Stromal cell of bone marrow (primary cell): ENCODE results near the gene CABCOCO1.
"Not testable (repeated sequence)": the region's sequence is repeated elsewhere in the genome, so short reads cannot be mapped to it uniquely, and the experiment has no call there.

Experiments
- DNase-seq: peaks from one replicate; pipeline ENCODE4 v3.0.0-alpha.2; 2012; ENCODE audit warnings: low read depth

CABCOCO1 gene

DNA sequence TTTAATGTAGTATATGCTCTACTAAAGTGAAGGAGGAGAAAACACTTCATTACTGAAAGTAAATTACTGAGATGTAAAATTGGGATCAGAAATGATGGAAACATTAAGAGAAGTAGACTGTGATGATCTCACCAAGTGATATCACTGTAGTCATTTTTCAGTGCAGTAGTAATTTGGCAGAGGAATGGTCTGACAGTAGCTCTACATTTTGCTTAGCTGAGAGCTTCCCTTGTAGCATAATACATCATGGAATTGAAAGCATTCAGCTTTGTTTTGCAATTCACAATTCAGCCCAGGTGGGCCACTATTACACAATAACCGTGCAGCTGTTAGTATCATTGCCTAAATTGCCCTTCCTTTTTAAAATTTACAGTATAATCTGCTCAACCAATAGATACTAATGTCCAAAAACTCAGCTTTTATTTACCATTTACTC lies 19.4 kb upstream of the CABCOCO1 start:
- DNase-seq = no peak

DNA sequence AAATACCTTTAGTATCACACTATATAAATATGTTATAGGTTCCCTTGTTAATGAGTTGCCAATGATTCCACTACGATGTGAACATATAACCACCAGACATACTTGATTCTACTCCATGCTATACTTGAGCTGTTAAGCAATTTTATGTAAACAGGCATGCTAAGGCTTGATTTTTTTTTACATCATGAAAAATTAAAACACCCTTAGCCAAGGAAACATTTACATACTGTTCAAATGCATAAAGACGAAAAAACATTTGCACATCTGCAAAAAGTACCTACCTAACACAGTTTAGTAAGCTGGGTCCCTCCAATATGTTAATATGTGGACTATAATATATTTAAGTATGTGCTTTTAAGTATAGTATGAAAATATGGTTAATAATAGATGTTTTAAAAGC lies 9.0 kb upstream of the CABCOCO1 start:
- no peak for DNase-seq

DNA sequence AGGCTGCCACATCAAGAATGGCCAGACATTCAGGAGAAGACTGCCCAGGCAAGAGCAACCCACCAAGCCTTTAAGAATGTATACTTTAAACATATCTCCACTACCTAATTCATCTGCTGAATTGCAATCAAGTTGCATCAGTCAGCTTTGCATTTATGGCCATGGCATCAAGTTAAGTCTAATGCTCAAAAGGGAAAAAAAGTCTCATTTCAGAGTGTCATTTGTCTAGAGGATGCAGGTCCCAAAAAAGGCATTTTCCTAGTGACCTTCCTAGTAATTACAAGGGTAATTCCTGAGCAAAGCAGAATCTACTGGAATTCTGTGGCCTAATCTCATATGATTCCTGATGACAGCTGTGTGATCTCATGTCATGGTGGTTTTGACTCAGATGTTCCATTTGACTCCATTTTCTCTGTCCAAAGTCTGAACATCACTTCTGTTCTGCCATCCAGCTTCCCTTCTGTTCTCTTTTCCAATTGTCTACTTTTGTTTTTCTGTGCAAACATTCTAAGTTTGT lies 7.3 kb upstream of the CABCOCO1 start:
- DNase-seq = no peak

DNA sequence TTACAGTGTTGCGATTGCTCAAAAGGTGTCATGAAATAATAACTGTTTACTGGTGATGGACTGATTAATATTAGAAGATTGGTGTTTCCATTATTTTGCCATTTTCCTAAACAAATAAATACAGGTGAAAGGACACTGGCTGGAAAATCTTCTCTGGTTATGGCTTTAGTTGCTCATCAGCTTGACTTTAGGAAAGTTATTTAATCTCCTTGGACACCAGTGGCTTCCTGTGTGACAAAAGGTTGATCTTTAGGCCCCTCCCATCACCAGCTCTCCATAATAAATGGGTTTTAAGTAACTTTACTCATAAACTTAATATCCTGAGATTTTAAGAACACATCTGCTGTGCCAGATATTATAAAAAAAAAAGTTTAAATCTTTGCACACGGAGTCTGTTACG lies 737 bp downstream of the CABCOCO1 start:
- no peak for DNase-seq

DNA sequence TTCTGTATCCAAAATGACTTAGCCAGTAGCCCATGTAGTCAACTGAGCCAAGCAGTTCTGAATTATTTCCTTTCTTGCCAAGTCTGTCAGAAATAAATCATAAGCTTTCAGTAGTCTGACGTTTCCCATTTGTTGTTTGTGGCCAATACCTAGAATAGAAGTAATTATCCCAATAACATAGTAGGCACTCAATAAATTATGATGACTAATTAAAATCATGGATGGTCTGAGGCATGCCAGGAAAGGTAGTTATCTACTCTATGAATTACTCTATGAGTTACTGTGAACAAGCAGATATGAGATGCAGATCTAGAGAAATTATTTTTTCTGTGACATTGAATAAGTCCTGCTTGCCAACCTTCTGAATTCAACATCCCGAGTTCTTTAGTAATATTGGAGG lies 2.3 kb downstream of the CABCOCO1 start:
- no peak for DNase-seq

DNA sequence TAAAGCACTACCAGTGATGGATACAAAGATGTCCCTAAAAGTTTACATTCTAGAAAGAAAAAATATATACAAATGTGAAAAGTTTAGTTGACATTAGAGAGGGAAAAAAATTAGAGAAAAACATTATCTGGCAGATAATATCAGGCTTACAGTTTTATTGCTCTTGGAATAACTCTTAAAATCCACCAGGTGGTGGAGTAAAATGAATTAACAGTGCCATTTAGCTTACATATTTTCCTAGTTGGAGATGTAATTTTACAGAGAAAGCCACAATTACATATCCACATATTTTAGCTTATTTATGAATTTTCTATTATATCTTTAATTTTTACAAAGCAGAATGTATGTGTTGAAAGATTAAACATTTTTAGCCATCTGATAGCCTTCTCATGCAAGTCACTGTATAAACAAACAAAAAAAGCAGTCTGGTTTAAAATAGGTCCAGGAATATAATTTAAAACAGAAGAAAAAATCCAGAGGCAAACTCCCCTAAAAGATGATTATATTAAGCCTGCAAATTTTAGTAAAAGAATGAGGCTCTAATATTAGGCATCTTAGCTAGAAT lies 6.5 kb downstream of the CABCOCO1 start:
- no peak for DNase-seq

DNA sequence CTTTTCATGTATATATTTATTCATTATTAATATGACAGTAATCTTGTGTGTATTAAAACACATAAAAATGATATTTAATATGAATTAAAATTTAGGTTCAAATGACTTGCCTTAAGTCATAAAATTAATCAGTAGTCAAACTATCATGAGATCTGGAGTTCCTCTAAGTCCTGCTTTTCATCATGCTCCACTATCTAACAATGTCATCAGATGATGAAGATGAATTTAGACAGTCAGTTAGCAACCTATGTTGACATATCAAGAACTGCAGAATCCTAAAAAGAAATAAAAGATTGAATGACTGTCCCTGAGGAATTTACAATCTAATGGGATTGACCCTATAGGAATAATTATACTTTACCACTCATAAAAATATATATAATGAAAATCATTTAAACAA lies 7.1 kb downstream of the CABCOCO1 start:
- no peak for DNase-seq

DNA sequence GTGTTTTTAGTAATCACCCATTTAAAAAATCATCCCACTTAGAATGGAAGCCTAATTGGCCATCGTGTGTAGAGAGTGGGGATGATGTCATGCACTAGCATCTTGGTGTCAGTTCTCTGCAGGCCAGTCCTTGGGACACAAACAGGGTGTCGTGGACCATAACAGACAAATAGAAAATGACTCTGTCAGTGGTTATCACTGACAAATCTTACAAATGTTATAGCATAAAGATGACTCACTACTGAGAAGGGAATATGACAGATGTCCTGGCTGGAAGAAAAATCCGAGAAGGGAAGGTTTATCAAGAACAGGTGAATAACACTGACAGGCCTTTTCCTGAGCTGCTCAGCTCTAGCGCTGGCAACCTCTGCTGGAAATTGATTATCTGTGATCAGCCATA lies 10.6 kb downstream of the CABCOCO1 start:
- no peak for DNase-seq

DNA sequence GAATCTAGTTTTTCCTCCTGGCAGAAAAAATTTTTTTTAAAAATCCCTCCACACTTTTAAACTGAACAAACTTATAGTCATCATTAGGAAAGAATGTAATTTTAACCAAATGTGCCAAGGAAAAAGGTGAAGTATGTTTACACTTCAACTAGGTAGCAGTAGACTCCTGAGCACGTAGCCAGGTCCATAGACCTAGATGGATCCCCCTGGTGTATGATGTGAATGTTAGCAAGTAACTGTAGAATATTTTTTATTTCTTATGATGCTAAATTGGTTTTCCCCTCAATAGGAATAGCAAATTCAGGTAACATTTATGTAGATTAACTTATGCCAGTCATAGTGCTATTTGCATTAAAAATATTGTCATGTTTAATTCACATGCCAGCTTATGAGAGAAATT lies 19.6 kb downstream of the CABCOCO1 start:
- DNase-seq = no peak

DNA sequence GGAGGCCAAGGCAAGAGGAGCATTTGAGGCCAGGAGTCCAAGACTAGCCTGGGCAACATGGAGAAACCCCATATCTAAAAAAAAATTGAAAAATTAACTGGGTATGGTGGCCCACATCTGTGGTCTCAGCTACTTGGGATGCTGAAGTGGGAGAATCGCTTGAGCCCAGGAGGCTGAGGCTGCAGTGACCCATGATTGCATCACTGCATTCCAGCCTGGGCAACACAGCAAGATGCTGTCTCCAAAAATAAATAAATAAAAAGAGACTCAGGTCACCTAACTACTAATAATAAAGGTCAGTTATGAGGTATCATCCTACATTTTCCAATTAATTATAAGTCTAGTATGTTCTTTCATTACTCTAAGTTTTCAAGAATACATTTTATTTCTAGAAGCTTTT lies 20.6 kb downstream of the CABCOCO1 start:
- no peak for DNase-seq

DNA sequence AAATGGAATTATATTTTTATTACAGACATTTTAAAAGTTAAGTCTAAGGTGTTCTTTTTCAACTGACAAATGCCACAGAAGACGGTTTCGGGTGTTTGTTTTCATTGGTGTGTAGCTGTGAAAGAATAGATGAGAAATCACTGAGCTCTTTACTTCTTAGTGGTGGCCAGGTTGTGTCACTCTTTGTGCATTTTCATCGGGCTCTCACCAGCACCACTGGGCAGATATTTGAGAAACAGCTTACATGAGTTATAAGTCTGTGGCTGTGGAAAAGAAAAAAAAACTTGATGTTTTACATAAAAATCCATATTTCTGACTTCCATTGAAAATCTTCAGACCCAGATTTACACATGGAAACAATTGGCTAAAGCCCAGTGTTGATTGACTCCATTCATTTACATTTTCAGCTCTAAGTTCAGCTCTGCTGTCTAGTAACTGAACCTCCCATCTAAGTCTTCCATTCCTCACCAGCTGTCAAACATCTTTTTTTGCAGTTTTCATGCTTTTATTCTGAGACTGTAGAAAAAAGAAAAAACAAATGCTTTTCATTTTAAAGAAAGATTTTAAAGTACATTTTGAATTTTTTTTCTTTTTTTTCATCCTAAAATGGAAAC lies 22.3 kb downstream of the CABCOCO1 start:
- no peak for DNase-seq

DNA sequence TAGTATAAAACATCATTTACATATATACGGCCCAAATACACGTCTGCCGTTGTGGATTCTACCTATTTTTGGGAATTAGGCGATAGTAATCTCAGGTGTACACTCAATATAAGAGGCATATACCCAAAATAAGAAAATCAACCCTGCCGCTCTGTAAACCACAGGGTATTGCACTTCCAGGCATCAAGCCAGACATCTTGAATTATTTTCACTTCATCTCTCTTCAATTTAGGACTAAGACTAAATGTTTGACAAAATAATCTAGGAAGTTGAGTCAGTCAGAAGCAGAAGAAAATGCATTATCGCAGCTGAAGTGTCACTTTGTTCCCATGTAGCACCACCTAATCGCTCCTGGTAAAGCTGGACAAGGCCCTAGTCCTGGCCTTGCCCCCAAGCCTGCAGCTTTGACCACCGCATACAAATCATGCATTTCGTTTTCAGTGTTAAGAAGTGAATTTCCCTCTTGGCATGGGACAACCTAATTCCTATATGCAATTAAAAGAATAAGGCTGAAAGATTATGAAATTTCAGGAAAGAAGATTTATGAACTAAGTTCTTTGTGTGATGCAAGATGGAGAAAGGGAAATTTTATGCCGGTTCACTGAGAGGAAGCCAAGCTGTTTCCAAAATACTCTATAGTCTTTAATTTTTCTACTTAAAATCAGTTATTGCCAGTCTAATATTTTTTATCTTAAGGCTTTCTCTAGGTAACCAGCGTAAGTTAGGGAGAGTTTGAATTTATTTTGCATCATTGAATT lies 26.0 kb downstream of the CABCOCO1 start:
- no peak for DNase-seq

DNA sequence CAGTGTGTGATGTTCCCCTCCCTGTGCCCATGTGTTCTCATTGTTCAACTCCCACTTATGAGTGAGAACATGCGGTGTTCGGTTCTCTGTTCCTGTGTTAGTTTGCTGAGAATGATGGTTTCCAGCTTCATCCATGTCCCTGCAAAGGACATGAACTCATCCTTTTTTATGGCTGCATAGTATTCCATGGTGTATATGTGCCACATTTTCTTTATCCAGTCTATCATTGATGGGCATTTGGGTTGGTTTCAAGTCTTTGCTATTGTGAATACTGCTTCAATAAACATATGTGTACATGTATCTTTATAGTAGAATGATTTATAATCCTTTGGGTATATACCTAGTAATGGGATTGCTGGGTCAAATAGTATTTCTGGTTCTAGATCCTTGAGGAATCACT lies 28.9 kb downstream of the CABCOCO1 start:
- DNase-seq = not testable (repeated sequence)

DNA sequence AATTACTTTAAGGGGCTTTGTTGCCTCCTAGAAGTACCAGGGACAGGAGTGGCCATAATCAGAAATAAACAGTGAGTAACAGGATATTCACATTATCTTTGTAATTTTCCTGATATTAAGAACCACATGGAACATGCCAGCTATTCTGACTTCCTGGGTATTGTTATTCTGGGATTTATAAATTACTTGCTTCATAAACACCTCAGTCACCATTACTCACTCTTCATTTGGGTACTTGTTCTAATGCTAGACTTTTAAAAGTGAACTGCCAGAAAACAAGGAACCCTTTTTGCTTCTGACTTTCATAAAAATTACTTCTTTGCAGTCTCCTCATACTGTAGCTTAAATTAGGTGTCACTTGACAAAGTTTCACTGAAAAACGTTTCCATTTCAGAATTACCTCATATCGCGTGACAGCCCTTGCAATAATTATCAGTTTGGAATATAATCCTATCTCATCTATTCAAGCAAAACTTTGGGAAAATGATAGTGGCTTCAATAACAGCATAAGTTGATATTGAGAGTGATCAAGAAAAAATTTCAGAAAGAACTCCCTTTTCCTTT lies 29.8 kb downstream of the CABCOCO1 start:
- DNase-seq = no peak

DNA sequence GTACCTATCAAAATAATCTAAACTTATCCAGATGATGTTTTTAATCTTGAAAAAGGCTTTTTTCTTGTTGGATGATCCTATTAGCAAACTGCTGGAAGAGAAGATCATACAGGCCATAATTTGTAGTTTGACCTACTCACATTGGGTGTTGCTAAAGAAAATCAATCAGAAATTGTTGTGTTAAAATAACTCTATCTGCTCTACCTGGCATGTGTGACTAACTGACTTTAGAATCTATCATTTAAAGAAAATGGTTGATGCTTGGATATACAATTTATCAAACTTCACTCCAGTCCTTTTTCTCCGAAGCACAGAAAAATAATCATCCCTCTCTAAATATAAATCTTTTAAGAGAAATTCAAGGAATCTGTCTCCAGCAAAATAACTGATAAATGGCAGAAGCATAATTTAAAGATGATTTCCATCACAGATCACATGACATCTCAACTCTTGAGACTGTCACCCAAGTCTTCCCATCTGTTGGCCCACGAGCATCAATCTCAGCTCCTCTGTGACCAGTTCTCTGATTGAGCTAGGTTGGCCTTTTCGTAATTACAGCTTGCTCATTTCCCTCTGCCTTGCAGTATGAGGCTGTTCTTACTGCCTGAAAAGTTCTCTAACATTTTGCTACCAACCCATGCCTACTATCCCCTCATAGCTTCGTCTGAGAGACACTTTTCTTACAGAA lies 36.4 kb downstream of the CABCOCO1 start:
- DNase-seq = no peak

DNA sequence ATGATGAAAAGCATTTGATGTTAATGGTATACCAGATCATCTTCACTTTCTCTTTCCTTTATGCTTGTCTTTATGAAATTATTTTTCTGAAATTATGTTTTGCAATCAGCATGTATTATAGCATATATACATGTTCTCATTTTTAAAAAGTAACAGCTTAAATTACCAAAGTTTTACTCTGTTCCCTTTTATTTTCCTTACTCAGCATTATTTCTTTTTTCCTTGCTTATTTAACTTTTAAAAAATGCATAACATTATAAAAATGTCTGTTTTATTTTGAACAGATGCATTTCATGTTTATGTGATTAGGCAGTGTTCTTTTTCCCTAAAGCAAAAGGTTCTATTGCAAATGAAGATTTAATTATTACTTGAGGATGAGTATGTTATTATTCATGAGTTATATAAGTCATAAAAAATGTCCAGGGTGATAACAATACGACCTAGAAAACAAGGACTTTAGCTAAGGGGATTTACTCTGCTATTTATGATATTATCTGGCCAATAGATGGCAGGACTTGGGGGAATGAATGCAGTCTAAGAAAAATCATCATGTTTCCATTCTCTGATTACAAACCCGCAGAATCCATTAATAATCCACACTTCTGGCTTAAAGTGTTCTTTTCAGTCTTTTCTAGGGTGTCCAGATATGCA lies 38.5 kb downstream of the CABCOCO1 start:
- no peak for DNase-seq

DNA sequence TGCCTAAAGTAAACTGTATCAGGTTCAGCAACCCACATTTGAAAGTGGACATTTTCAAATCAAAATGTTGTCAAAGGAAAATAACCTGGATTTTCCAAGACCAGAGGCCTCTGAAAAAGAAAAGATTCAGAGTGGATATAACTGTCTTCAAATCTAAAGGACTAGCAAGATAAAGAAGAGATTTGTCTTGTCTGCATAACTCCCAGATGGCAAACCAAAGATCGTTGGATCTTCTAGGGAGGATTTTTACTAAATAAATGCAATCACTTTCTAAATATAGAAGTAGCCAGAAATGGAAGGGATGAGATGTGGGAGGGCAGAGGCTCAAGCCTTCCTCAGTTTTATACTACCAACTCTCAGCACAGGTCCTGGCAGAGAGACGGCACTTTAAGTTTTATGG lies 39.0 kb downstream of the CABCOCO1 start:
- no peak for DNase-seq

DNA sequence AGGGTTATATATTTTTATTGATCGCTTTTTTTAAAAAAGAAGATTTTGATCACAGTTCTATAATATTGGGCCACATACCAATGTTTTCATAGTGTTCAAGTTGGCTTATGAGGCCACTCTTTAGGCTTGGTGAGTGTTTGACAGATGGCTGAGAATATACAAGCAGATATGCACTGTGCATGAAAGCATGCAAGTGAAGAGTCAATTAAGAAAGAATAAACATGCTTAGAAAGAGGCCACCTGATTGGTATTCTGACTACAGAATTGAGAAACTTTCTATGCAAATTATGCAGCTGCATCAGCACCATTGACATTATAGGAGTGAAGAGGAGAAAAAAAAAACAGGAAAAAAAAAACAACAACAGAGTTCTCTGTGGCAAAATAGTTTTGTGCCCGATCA lies 39.9 kb downstream of the CABCOCO1 start:
- no peak for DNase-seq

DNA sequence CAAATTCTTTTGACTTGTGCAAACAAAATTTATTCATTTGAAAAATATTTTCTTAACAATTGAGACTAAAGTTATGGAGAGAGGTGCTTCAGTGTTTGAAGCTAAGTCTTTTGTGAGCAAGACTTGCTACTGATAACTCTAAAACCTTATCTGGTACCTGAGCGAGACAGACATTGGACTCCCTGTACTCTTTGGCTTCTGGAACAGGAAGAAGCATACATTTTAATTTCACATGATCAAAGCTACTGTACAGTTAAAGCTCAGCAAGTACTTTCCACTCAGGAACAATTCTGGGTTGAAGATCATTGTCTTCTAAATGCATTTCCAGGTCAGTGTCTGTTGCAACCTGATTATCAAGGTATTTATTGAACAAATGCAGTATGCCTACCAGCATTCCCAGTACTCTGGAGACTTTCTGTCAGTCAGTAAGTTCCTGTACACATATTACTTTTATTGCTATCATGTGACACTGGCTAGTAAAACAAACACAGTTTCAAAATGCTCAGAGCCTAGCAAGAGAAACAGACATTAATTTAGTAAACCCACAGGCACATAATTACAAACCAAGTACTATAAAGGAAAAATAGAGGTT lies 42.4 kb downstream of the CABCOCO1 start:
- DNase-seq = no peak

DNA sequence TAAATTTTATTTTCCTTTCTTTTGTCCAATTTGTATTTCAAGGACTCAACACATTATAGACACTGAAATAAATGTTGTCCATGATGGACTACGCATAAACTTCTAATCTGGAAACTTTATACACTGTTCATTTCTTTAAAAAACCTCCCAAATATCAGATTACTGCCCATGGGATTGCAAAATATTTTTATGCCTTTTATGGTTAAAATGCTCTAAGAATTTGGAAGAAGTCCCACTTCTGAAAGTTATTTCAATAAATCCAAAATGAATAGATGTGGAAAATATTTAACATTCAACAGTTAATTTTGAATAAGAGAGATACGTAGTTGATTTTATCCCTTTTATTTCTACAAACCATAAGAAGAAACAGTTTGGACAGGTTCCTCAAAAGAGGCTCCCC lies 46.1 kb downstream of the CABCOCO1 start:
- DNase-seq = peak; percentile 49

DNA sequence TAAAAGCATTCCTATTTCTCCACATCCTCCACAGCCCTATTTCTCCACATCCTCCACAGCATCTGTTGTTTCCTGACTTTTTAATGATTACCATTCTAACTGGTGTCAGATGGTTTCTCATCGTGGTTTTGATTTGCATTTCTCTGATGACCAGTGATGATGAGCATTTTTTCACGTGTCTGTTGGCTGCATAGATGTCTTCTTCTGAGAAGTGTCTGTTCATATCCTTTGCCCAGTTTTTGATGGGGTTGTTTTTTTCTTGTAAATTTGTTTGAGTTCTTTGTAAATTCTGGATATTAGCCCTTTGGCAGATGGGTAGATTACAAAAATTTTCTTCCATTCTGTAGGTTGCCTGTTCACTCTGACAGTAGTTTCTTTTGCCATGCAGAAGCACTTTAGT lies 49.4 kb downstream of the CABCOCO1 start:
- DNase-seq = not testable (repeated sequence)

DNA sequence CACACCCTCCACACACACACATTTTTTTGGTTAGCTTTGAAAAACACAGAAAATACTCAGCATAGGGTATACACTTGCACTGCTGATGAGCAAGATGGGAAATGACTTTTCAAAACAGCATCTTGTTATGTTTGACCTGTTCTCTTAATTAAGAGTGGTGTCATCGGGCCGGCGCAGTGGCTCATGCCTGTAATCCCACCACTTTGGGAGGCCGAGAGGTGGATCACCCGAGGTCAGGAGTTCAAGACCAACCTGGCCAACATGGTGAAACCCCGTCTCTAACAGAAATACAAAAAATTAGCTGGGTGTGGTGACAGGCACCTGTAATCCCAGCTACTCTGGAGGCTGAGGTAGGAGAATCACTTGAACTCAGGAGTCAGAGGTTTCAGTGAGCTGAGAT lies 56.7 kb downstream of the CABCOCO1 start:
- not testable (repeated sequence) for DNase-seq
